IMR-90 (cell line): ENCODE measurements around the gene LSM2. TPM values are rescaled to one million over a fixed set of nuclear protein-coding genes. Genes with fewer than 3 reads are reported as not detected.
A peak's percentile ranks its signal among the peaks of the same experiment; 100 is the strongest.

Experiments used
- ATAC-seq: fragments of 200-7000 bp; cut with Tn5 transposase; 2 replicates; pipeline ENCODE4 v1.9.1; 2020; ENCODE audit warnings: low read depth, mild to moderate bottlenecking, moderate library complexity
- BruUV-seq: library from RNA; stranded (reverse); fragments of 400-500 nt; replicated peaks from 2 replicates; lab custom pipeline; 2021; lab: Mats Ljungman, UMichigan
- CTCF ChIA-PET: fragments of 300-600 bp; formaldehyde crosslinking; extraction: SDS; loops from one replicate; lab custom pipeline; 2021; ENCODE audit warnings: antibody characterized with exemption; lab: Yijun Ruan, JAX
- POLR2A ChIA-PET: fragments of 300-600 bp; sonication (Branson Sonifier 250); formaldehyde crosslinking; loops from one replicate; lab custom pipeline; 2022; ENCODE audit warnings: antibody characterized with exemption; ENCODE audit not compliant: unreplicated experiment; lab: Charles Lee
- DNase-seq: peaks from one replicate; pipeline ENCODE4 v3.0.0; 2013
- H2AFZ ChIP-seq: replicated peaks from 2 replicates; pipeline ENCODE3; 2013; ENCODE audit warnings: low read length, mild to moderate bottlenecking; ENCODE audit not compliant: poor library complexity
- H2AK5ac ChIP-seq: 2 replicates; pipeline ENCODE4 v1.6.1; 2013; ENCODE audit warnings: low read depth, low read length, inconsistent platforms
- H2AK9ac ChIP-seq: replicated peaks from 2 replicates; pipeline ENCODE3; 2013; ENCODE audit warnings: mild to moderate bottlenecking, low read depth, low read length, moderate library complexity; ENCODE audit not compliant: poor library complexity
- H2BK120ac ChIP-seq: 2 replicates; pipeline ENCODE4 v1.6.1; 2013; ENCODE audit warnings: low read depth, low read length, inconsistent platforms
- H2BK15ac ChIP-seq: 3 replicates; pipeline ENCODE4 v1.6.1; 2013; ENCODE audit warnings: low read depth, low read length, inconsistent platforms
- H2BK20ac ChIP-seq: 2 replicates; pipeline ENCODE4 v1.6.1; 2013; ENCODE audit warnings: low read depth, mild to moderate bottlenecking, inconsistent platforms, low read length, moderate library complexity
- H2BK5ac ChIP-seq: 2 replicates; pipeline ENCODE4 v1.6.1; 2013; ENCODE audit warnings: mild to moderate bottlenecking, low read depth, low read length, inconsistent platforms; ENCODE audit not compliant: poor library complexity, severe bottlenecking
- H3K14ac ChIP-seq: replicated peaks from 2 replicates; pipeline ENCODE4 v1.6.1; 2013; ENCODE audit warnings: low read depth, low read length, inconsistent platforms
- H3K18ac ChIP-seq: 2 replicates; pipeline ENCODE4 v1.6.1; 2013; ENCODE audit warnings: low read depth, low read length, control low read depth
- H3K23ac ChIP-seq: 2 replicates; pipeline ENCODE4 v1.6.1; 2013; ENCODE audit warnings: low read depth, low read length, inconsistent platforms
- H3K27ac ChIP-seq: 2 replicates; pipeline ENCODE4 v1.5.1; 2013; ENCODE audit warnings: mild to moderate bottlenecking, control low read depth, low read length; ENCODE audit not compliant: insufficient read depth
- H3K27me3 ChIP-seq: 2 replicates; pipeline ENCODE4 v1.6.1; 2013; ENCODE audit warnings: low read length; ENCODE audit not compliant: control insufficient read depth, insufficient read depth
- H3K36me3 ChIP-seq: 2 replicates; pipeline ENCODE4 v1.6.1; 2013; ENCODE audit warnings: low read length, mixed read lengths; ENCODE audit not compliant: control insufficient read depth, insufficient read depth
- H3K4ac ChIP-seq: 2 replicates; pipeline ENCODE4 v1.6.1; 2013; ENCODE audit warnings: low read depth, low read length, inconsistent platforms
- H3K4me1 ChIP-seq: 2 replicates; pipeline ENCODE4 v1.6.1; 2013; ENCODE audit warnings: low read length, mixed read lengths; ENCODE audit not compliant: control insufficient read depth, insufficient read depth
- H3K4me2 ChIP-seq: 2 replicates; pipeline ENCODE4 v1.6.1; 2013; ENCODE audit warnings: low read depth, mild to moderate bottlenecking, control low read depth, low read length, moderate library complexity
- H3K4me3 ChIP-seq: 2 replicates; pipeline ENCODE4 v1.5.1; 2013; ENCODE audit warnings: low read depth, mild to moderate bottlenecking, control low read depth, low read length, moderate library complexity; ENCODE audit not compliant: insufficient read depth
- H3K56ac ChIP-seq: 2 replicates; pipeline ENCODE4 v1.6.1; 2013; ENCODE audit warnings: low read length, inconsistent platforms; ENCODE audit not compliant: insufficient read depth; ENCODE audit errors: extremely low read depth
- H3K79me1 ChIP-seq, 2 experiments: 2 replicates each; pipeline ENCODE4 v1.6.1; 2013; ENCODE audit warnings: low read length in 2 of 2, inconsistent platforms in 1 of 2, low read depth in 1 of 2
- H3K9ac ChIP-seq: 2 replicates; pipeline ENCODE4 v1.6.1; 2013; ENCODE audit warnings: low read depth, low read length, control low read depth
- H3K9me1 ChIP-seq: 2 replicates; pipeline ENCODE4 v1.6.1; 2013; ENCODE audit warnings: low read length, inconsistent platforms; ENCODE audit not compliant: insufficient read depth
- H3K9me3 ChIP-seq: 2 replicates; pipeline ENCODE4 v1.6.1; 2013; ENCODE audit warnings: low read length; ENCODE audit not compliant: control insufficient read depth, insufficient read depth
- H4K20me1 ChIP-seq: 2 replicates; pipeline ENCODE4 v1.6.1; 2013; ENCODE audit warnings: low read length, inconsistent platforms; ENCODE audit not compliant: insufficient read depth
- H4K5ac ChIP-seq: 2 replicates; pipeline ENCODE4 v1.6.1; 2013; ENCODE audit warnings: mild to moderate bottlenecking, low read depth, low read length, control low read depth
- H4K8ac ChIP-seq, 2 experiments: 2 replicates each; pipeline ENCODE4 v1.6.1; 2013; ENCODE audit warnings: low read depth in 2 of 2, low read length in 2 of 2, control low read depth in 1 of 2, inconsistent platforms in 1 of 2
- H4K91ac ChIP-seq: 2 replicates; pipeline ENCODE4 v1.6.1; 2013; ENCODE audit warnings: low read depth, low read length, inconsistent platforms; ENCODE audit not compliant: insufficient read depth
- BHLHE40 ChIP-seq: fragments of 150-350 bp; IDR thresholded peaks from 2 replicates; pipeline ENCODE4 v1.6.1; 2016; ENCODE audit warnings: mild to moderate bottlenecking, low read depth, low read length
- CEBPB ChIP-seq: IDR thresholded peaks from 2 replicates; pipeline ENCODE4 v1.6.1; 2012; ENCODE audit warnings: low read depth, low read length, improper control_type of control experiment
- CHD1 ChIP-seq: IDR thresholded peaks from 2 replicates; pipeline ENCODE4 v1.6.1; 2012; ENCODE audit warnings: low read depth, low read length, improper control_type of control experiment
- CTCF ChIP-seq: conservative IDR thresholded peaks from 2 replicates; pipeline ENCODE4 v1.5.1; 2012; ENCODE audit warnings: mild to moderate bottlenecking, low read depth, low read length, improper control_type of control experiment
- FOS ChIP-seq: fragments of 150-350 bp; IDR thresholded peaks from 2 replicates; pipeline ENCODE4 v1.6.1; 2016; ENCODE audit warnings: low read depth, low read length
- MAFK ChIP-seq: IDR thresholded peaks from 2 replicates; pipeline ENCODE4 v1.6.1; 2012; ENCODE audit warnings: low read depth, low read length, improper control_type of control experiment
- MAZ ChIP-seq: IDR thresholded peaks from 2 replicates; pipeline ENCODE4 v1.6.1; 2012; ENCODE audit warnings: low read depth, mild to moderate bottlenecking, low read length, improper control_type of control experiment, moderate library complexity, borderline replicate concordance
- MXI1 ChIP-seq: IDR thresholded peaks from 2 replicates; pipeline ENCODE4 v1.6.1; 2012; ENCODE audit warnings: low read depth, mild to moderate bottlenecking, low read length, moderate library complexity, borderline replicate concordance
- NFE2L2 ChIP-seq: fragments of 150-350 bp; IDR thresholded peaks from 2 replicates; pipeline ENCODE4 v1.6.1; 2016; ENCODE audit warnings: low read depth, mild to moderate bottlenecking, low read length
- POLR2A ChIP-seq: IDR thresholded peaks from 2 replicates; pipeline ENCODE4 v1.6.1; 2012; ENCODE audit warnings: mild to moderate bottlenecking, low read depth, low read length
- RAD21 ChIP-seq: IDR thresholded peaks from 2 replicates; pipeline ENCODE4 v1.6.1; 2012; ENCODE audit warnings: low read length, improper control_type of control experiment
- RCOR1 ChIP-seq: IDR thresholded peaks from 2 replicates; pipeline ENCODE4 v1.6.1; 2012; ENCODE audit warnings: mild to moderate bottlenecking, low read length, improper control_type of control experiment; ENCODE audit not compliant: insufficient replicate concordance
- RFX5 ChIP-seq: IDR thresholded peaks from 2 replicates; pipeline ENCODE4 v1.8.0; 2012; ENCODE audit warnings: low read depth, mild to moderate bottlenecking, low read length, moderate library complexity
- SMC3 ChIP-seq: fragments of 150-350 bp; IDR thresholded peaks from 2 replicates; pipeline ENCODE4 v1.6.1; 2016; ENCODE audit warnings: low read depth, mild to moderate bottlenecking, antibody characterized with exemption, low read length, moderate library complexity
- USF2 ChIP-seq: fragments of 150-350 bp; IDR thresholded peaks from 2 replicates; pipeline ENCODE4 v1.6.1; 2017; ENCODE audit warnings: mild to moderate bottlenecking, antibody characterized with exemption, low read length, low read depth
- WGBS, 2 experiments: methylation state at CpG; one replicate each; pipeline versions ENCODE4 v1.1.5 to v1.1.7; 2013; ENCODE audit warnings: missing lambda C conversion rate in 2 of 2; ENCODE audit not compliant: insufficient read length in 1 of 2; ENCODE audit errors: extremely low coverage in 2 of 2; 5-methylcytosine and 5-hydroxymethylcytosine counted together
- dilution Hi-C: fragments of 300-500 bp; cut with HindIII; formaldehyde crosslinking; loops from one replicate; pipeline ENCODE4 v1.14.3; 2018; ENCODE audit warnings: low sequenced_read_pairs; ENCODE audit not compliant: unreplicated experiment
- in situ Hi-C: fragments of 300-500 bp; cut with MboI; formaldehyde crosslinking; loops from 3 replicates; pipeline ENCODE4 v1.14.3; 2019; ENCODE audit warnings: low sequenced_read_pairs, inconsistent platforms, mixed read lengths
- intact Hi-C: fragments of 100-400 bp; cut with micrococcal nuclease; formaldehyde crosslinking; loops from 2 replicates; pipeline ENCODE4 v1.10.0; 2022
- polyA plus RNA-seq, 3 experiments: library from polyadenylated mRNA; depleted of rRNA; stranded (reverse); fragments of >200 nt; gene quantifications; 2 replicates each; pipeline ENCODE4 v1.2.3, GENCODE V29; 2012; ENCODE audit warnings: low replicate concordance in 1 of 3
- total RNA-seq: library from RNA; depleted of rRNA; stranded (reverse); fragments of >200 nt; gene quantifications from 2 replicates; pipeline ENCODE4 v1.2.3, GENCODE V29; 2012
- TF ChIP-seq, protein P1 (sequence below): fragments of 150-350 bp; IDR thresholded peaks from 2 replicates; pipeline ENCODE4 v1.6.1; 2016; ENCODE audit warnings: low read depth, mild to moderate bottlenecking, low read length, moderate library complexity, borderline replicate concordance

LSM2 gene
- total and polyA plus RNA-seq, 2 of the 4 experiments (the other 2 are of a cell fraction), result 56.3 to 61.0 TPM

DNA sequence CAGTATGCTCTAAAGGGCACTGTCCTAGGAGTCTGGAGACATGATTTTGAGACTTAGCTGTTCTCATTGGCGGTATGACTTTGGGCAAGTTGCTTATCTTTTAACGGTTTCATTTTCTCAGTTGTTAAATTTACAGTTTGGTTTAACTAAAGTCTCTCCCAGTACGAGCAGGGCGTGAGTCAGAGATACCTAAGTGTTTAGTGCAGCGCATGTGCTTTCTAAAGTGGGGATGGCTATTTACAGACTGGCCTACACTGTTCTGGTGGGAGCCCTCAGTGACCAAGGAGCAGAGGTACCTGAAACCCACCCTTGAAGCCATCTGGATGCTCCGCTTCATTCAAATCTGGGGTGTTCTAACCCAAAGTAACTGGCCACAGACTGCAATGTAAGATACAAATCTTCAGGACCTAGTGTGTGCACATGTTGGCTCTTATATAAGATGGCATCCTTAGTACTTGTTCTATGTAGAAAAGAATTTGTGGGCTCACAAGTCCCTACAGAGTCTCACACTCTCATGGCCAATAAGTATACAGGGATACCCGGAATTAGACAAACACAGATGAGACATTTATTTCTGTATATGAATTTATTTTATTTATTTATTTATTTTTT is 56.2 kb downstream of the LSM2 start:
- H2AFZ ChIP-seq, result no peak overlapping the region
- H2BK5ac ChIP-seq, result no peak overlapping the region
- H3K4me2 ChIP-seq, result no peak overlapping the region
- H3K4me1 ChIP-seq, result peaks cover 5% of the 10 kb centered on the region
- no peak overlapping the region for H2AK9ac ChIP-seq
- H2BK15ac ChIP-seq, result no peak overlapping the region
- H3K9me1 ChIP-seq, result peaks cover 6% of the 10 kb centered on the region
- no peak overlapping the region for H3K4ac ChIP-seq
- H3K27me3 ChIP-seq, result no peaks in the 10 kb centered on the region
- no peak overlapping the region for H2BK20ac ChIP-seq
- TF ChIP-seq USF2 (no peak), POLR2A (no peak), CTCF (no peak), RCOR1 (no peak), FOS (no peak), SMC3 (no peak), CHD1 (no peak), RFX5 (no peak), MXI1 (no peak), MAZ (no peak), MAFK (no peak), CEBPB (no peak), BHLHE40 (no peak), RAD21 (no peak), NFE2L2 (no peak)
- TF ChIP-seq, protein P1, sequence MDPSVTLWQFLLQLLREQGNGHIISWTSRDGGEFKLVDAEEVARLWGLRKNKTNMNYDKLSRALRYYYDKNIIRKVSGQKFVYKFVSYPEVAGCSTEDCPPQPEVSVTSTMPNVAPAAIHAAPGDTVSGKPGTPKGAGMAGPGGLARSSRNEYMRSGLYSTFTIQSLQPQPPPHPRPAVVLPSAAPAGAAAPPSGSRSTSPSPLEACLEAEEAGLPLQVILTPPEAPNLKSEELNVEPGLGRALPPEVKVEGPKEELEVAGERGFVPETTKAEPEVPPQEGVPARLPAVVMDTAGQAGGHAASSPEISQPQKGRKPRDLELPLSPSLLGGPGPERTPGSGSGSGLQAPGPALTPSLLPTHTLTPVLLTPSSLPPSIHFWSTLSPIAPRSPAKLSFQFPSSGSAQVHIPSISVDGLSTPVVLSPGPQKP, result no peak
- H3K56ac ChIP-seq, result no peak overlapping the region
- no peaks in the 10 kb centered on the region; the same call in 1 of the 2 replicates for H3K36me3 ChIP-seq
- 60% methylated on average over 4 of the region's 7 CpGs; no CpG with 5 or more reads in 1 of the 2 experiments for WGBS, 2 experiments
- no peak overlapping the region for H3K4me3 ChIP-seq
- no peak for ATAC-seq
- in situ Hi-C loops, result no loop called here
- H3K9me3 ChIP-seq, result no peaks in the 10 kb centered on the region
- no peak overlapping the region for H3K9ac ChIP-seq
- peak; percentile 66 for DNase-seq
- no peak overlapping the region for H2BK120ac ChIP-seq
- 0 out of 4 replicates have a peak, but pooled peaks cover 0 to 12% of the 10 kb centered on the region in 2 experiments for H3K79me1 ChIP-seq
- H4K5ac ChIP-seq, result no peak overlapping the region
- H4K91ac ChIP-seq, result no peak overlapping the region
- H3K18ac ChIP-seq, result no peak overlapping the region
- H3K14ac ChIP-seq, result no peak overlapping the region
- no peak overlapping the region for H4K8ac ChIP-seq
- no peak overlapping the region for H2AK5ac ChIP-seq
- CTCF ChIA-PET, result interaction anchor here (0.6 to 1.3 kb wide), 2 partner anchors 19 to 20 kb away, joined by 3 read pairs; no protein-coding TSS in a partner anchor
- BruUV-seq, result no TSS peak
- H3K23ac ChIP-seq, result no peak overlapping the region
- POLR2A ChIA-PET, result no interaction called here
- dilution Hi-C loops, result no loop called here
- peaks cover 3% of the 10 kb centered on the region; the same call in 1 of the 2 replicates for H4K20me1 ChIP-seq
- H3K27ac ChIP-seq, result no peak overlapping the region
- intact Hi-C loops, result no loop called here
